Measurements from ENCODE around the gene OBP2B.
"Not testable (repeated sequence)": the region's sequence is repeated elsewhere in the genome, so short reads cannot be mapped to it uniquely, and the experiment has no call there.

OBP2B gene

DNA sequence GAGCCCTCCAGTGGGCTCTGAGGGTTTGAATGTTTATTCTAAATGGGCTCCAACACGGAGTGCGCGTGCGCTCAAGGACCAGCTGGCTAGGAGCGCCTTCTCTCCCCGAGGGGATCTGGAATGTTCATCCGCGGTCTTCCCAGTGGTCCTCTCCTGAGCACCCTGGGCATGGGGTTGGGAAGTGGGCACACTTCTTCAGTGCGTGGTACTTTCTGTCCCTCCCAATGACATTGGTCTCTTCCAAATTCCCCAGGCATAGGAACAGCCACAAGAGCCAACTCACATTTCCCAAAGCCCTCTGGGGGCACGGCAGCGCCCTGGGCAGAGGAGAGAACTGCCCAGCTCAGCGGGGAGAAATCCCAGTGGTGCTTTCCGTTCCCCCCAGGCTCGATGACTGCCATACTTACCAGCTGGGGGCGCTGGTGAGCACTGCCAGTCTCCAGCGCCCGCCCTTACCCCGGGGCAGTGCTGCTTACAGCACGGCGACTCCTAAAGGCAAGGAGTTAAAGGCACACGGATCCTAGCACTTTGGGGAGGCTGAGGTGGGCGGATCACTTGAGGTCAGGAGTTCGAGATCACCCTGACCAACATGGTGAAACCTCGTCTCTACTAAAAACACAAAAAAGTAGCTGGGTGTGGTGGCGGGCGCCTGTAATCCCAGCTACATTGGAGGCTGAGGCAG lies 29.9 kb upstream of the OBP2B start:
- DNase-seq (ENCODE audit: low read depth, low spot score): peak; percentile 72
- H3K4me3 ChIP-seq (ENCODE audit: low read length): peak overlapping the region; percentile 27; the same call in 1 of the 2 replicates

GRCh38 chr9:133238272-133238850 lies 29.3 kb upstream of the OBP2B start:
- Histone ChIP-seq H3K27ac (ENCODE audit: low read length) (no peak overlapping the region), H3K4me1 (ENCODE audit: control insufficient read depth, insufficient read depth, low read length) (no peaks in the 10 kb centered on the region), H3K36me3 (ENCODE audit: control insufficient read depth, insufficient read depth, low read length) (no peaks in the 10 kb centered on the region), H3K4me3 (ENCODE audit: low read length) (peak overlapping the region; percentile 27; the same call in 1 of the 2 replicates), H3K27me3 (ENCODE audit: control insufficient read depth, insufficient read depth, low read length) (no peaks in the 10 kb centered on the region; the same call in 1 of the 2 replicates), H3K9me3 (ENCODE audit: control insufficient read depth, insufficient read depth, low read length) (no peaks in the 10 kb centered on the region)
- no CpG with 5 or more reads among the region's 25 CpGs for WGBS (ENCODE audit: insufficient coverage, insufficient read length)
- peak; percentile 89 for DNase-seq (ENCODE audit: low read depth, low spot score)

More for the DNA sequence above, 29.9 kb upstream of the OBP2B start:
- no peaks in the 10 kb centered on the region; the same call in 1 of the 2 replicates for H3K27me3 ChIP-seq (ENCODE audit: control insufficient read depth, insufficient read depth, low read length)
- H3K27ac ChIP-seq (ENCODE audit: low read length): no peak overlapping the region
- WGBS (ENCODE audit: insufficient coverage, insufficient read length): no CpG with 5 or more reads among the region's 26 CpGs
- no peaks in the 10 kb centered on the region for H3K9me3 ChIP-seq (ENCODE audit: control insufficient read depth, insufficient read depth, low read length)
- no peaks in the 10 kb centered on the region for H3K36me3 ChIP-seq (ENCODE audit: control insufficient read depth, insufficient read depth, low read length)
- H3K4me1 ChIP-seq (ENCODE audit: control insufficient read depth, insufficient read depth, low read length): no peaks in the 10 kb centered on the region

DNA sequence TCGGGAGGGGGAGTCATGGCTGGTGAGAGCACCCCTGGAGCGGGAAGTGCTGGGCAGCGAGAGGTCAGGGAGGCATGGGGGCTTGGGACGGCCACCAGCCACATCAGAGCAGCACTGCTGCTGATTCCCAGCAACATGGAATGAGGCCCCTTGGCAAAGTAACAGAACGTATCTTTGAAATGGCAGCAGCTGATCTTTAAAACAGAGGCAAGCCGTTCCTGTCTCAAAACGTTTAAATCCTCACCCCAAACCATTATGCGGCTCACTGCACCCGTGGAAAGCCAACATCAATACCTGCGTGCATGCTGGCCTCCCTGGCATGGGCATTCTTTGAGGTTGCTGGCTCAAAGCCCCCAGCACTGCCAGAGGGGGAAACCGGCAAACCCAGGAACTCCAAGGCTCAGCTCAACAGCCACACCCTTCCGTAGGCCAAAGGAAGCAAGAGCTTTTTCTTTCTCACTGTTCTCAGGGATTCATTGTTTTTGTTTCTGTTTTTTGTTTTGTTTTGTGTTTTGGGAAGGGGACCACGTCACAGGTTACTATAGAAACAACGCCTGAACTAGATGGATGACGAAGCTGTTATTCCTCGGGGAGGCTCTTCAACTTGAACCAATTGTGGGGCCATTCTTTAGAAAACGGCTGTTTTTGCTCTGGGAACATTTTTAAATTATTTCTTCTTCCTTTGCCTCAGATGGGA lies 28.1 kb upstream of the OBP2B start:
- DNase-seq (ENCODE audit: low read depth, low spot score): no peak

DNA sequence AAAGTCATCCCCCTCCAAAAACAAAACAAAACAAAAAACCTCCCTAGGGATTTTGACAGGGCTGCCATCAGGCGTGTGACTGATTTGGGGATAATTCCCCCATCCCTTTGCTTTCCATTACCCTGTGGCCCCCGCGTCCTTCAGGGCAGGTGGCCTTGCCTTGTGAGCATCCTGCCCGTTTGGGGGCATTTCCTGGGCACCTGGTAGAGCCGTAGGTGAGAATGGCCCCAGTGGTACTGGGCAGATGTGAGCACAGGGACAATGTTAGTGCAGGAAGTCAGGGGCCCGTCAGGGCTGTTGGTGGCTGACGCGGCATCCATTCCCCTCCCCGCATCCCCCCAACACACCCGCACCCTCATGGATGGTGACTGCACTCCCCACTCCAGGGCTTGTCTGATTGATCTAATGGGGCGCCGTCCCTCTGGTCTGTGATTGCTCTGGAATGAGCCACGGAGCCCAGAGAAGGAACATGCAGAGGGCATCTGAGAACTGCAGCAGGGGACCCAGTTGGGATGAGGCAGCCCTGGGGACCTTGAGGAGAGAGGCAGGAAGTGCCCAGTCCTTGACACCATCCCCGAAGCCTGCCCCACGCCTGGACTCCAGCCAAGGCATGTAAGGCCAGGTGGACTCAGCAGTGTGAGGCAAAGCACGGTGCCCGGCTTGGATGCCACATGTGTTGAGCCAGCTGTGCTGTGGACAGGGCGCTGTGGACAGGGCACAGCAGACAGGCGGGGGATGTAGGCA lies 27.4 kb upstream of the OBP2B start:
- not testable (repeated sequence) for H3K4me1 ChIP-seq (ENCODE audit: control insufficient read depth, insufficient read depth, low read length); H3K27ac ChIP-seq (ENCODE audit: low read length); H3K36me3 ChIP-seq (ENCODE audit: control insufficient read depth, insufficient read depth, low read length); H3K4me3 ChIP-seq (ENCODE audit: low read length); DNase-seq (ENCODE audit: low read depth, low spot score); H3K9me3 ChIP-seq (ENCODE audit: control insufficient read depth, insufficient read depth, low read length); H3K27me3 ChIP-seq (ENCODE audit: control insufficient read depth, insufficient read depth, low read length)
- WGBS (ENCODE audit: insufficient coverage, insufficient read length): no CpG with 5 or more reads among the region's 19 CpGs

More for the DNA sequence above, 28.1 kb upstream of the OBP2B start:
- WGBS (ENCODE audit: insufficient coverage, insufficient read length): no CpG with 5 or more reads among the region's 17 CpGs
- no peaks in the 10 kb centered on the region for H3K9me3 ChIP-seq (ENCODE audit: control insufficient read depth, insufficient read depth, low read length)
- no peaks in the 10 kb centered on the region; the same call in 1 of the 2 replicates for H3K27me3 ChIP-seq (ENCODE audit: control insufficient read depth, insufficient read depth, low read length)
- no peaks in the 10 kb centered on the region for H3K36me3 ChIP-seq (ENCODE audit: control insufficient read depth, insufficient read depth, low read length)
- no peak overlapping the region for H3K4me3 ChIP-seq (ENCODE audit: low read length)
- H3K4me1 ChIP-seq (ENCODE audit: control insufficient read depth, insufficient read depth, low read length): no peaks in the 10 kb centered on the region
- H3K27ac ChIP-seq (ENCODE audit: low read length): no peak overlapping the region

DNA sequence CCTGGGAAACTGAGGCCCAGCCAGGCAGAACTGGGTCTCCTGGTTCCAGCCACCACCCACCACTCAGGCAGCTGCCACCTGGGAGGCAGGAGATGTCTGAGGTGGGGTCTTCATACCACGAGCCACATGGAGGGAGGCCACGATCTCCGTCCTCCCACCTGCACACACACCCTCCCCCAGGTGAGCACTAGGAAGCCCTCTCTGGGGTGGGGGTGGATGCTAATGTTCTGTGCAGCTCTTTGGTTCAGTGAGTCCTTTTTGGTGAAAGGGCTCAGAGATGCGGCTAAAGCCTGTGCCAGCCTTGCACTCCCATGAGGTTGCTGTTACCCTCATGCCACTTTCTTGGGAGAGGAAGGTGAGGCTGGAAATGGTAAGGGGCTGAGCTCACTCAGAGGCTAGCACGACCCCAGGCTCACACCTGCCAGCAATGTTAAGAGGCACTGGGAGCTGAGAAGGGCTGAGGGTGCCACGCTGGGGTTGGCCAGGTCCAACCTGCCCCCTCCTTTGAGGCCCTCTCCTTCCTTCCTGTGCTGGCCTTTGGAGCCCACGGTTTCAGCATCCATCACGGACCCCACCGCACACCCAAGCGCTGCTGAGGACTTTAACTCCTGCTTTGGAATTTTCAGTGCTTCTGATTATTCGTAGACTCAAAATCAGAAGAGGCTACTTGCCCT lies 26.6 kb upstream of the OBP2B start:
- WGBS (ENCODE audit: insufficient coverage, insufficient read length): no CpG with 5 or more reads among the region's 11 CpGs
- Histone ChIP-seq H3K9me3 (ENCODE audit: control insufficient read depth, insufficient read depth, low read length) (no peaks in the 10 kb centered on the region), H3K27ac (ENCODE audit: low read length) (no peak overlapping the region), H3K4me3 (ENCODE audit: low read length) (no peak overlapping the region), H3K4me1 (ENCODE audit: control insufficient read depth, insufficient read depth, low read length) (no peaks in the 10 kb centered on the region), H3K36me3 (ENCODE audit: control insufficient read depth, insufficient read depth, low read length) (no peaks in the 10 kb centered on the region), H3K27me3 (ENCODE audit: control insufficient read depth, insufficient read depth, low read length) (no peaks in the 10 kb centered on the region; the same call in 1 of the 2 replicates)
- DNase-seq (ENCODE audit: low read depth, low spot score): no peak

- no CpG with 5 or more reads among the region's 31 CpGs for WGBS (ENCODE audit: insufficient coverage, insufficient read length)
- Histone ChIP-seq H3K9me3 (ENCODE audit: control insufficient read depth, insufficient read depth, low read length) (no peaks in the 10 kb centered on the region), H3K4me3 (ENCODE audit: low read length) (no peak overlapping the region)
Observed at GRCh38 chr9:133234577-133235322, 25.7 kb upstream of the OBP2B start.

DNA sequence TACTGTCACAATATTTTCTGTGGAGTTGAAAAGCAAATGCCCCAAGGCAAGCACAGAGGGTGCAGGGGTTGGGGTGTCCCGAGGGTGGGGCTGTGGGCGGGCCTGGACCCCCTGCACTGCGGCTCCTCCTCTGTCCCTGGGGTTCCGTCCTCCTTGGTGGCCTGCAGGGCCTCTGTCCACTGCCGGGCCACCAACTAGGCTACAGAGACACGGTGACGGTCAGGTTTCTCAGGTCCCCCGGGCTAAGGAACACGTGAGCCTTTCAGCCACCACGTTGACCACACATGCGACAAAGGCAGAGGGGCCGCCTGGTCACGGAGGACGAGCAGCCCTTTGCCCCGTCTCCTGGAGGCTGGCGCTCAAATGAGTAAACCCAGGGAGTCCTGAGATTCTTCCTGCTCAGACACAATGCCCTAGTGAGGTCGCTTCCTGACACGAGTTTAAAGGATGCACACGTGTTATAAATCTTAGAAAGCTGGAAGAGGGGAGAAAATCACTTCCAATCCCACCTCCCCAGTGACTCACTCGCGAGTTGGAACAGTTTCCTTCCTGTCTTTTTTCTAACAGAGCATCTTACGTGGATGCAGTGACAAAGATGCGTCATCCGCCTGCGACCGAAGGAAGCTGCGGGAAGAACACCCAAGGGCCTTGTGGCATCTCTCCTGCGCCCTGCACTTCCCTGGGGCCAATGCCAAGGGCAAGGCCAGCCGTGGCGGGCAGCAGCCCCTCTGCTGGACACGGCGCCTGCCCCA lies 24.8 kb upstream of the OBP2B start:
- Histone ChIP-seq H3K36me3 (ENCODE audit: control insufficient read depth, insufficient read depth, low read length) (no peaks in the 10 kb centered on the region), H3K4me3 (ENCODE audit: low read length) (no peak overlapping the region), H3K4me1 (ENCODE audit: control insufficient read depth, insufficient read depth, low read length) (no peaks in the 10 kb centered on the region), H3K27me3 (ENCODE audit: control insufficient read depth, insufficient read depth, low read length) (no peaks in the 10 kb centered on the region; the same call in 1 of the 2 replicates), H3K9me3 (ENCODE audit: control insufficient read depth, insufficient read depth, low read length) (no peaks in the 10 kb centered on the region), H3K27ac (ENCODE audit: low read length) (no peak overlapping the region)
- no peak for DNase-seq (ENCODE audit: low read depth, low spot score)
- whole genome bisulfite sequencing (ENCODE audit: insufficient coverage, insufficient read length): no CpG with 5 or more reads among the region's 32 CpGs

More at GRCh38 chr9:133234577-133235322, 25.7 kb upstream of the OBP2B start:
- Histone ChIP-seq H3K36me3 (ENCODE audit: control insufficient read depth, insufficient read depth, low read length) (no peaks in the 10 kb centered on the region), H3K27ac (ENCODE audit: low read length) (no peak overlapping the region), H3K4me1 (ENCODE audit: control insufficient read depth, insufficient read depth, low read length) (no peaks in the 10 kb centered on the region), H3K27me3 (ENCODE audit: control insufficient read depth, insufficient read depth, low read length) (no peaks in the 10 kb centered on the region; the same call in 1 of the 2 replicates)
- DNase-seq (ENCODE audit: low read depth, low spot score): no peak

GRCh38 chr9:133231934-133232568 lies 23.0 kb upstream of the OBP2B start:
- H3K4me1 ChIP-seq (ENCODE audit: control insufficient read depth, insufficient read depth, low read length); H3K4me3 ChIP-seq (ENCODE audit: low read length); H3K36me3 ChIP-seq (ENCODE audit: control insufficient read depth, insufficient read depth, low read length); H3K27ac ChIP-seq (ENCODE audit: low read length); DNase-seq (ENCODE audit: low read depth, low spot score); H3K9me3 ChIP-seq (ENCODE audit: control insufficient read depth, insufficient read depth, low read length); H3K27me3 ChIP-seq (ENCODE audit: control insufficient read depth, insufficient read depth, low read length): not testable (repeated sequence)
- no CpG with 5 or more reads among the region's 24 CpGs for WGBS (ENCODE audit: insufficient coverage, insufficient read length)

GRCh38 chr9:133230514-133230913 lies 21.5 kb upstream of the OBP2B start:
- WGBS (ENCODE audit: insufficient coverage, insufficient read length): no CpG with 5 or more reads among the region's 7 CpGs
- H3K27ac ChIP-seq (ENCODE audit: low read length); DNase-seq (ENCODE audit: low read depth, low spot score); H3K27me3 ChIP-seq (ENCODE audit: control insufficient read depth, insufficient read depth, low read length); H3K4me3 ChIP-seq (ENCODE audit: low read length); H3K9me3 ChIP-seq (ENCODE audit: control insufficient read depth, insufficient read depth, low read length); H3K36me3 ChIP-seq (ENCODE audit: control insufficient read depth, insufficient read depth, low read length); H3K4me1 ChIP-seq (ENCODE audit: control insufficient read depth, insufficient read depth, low read length): not testable (repeated sequence)
